GM10248 (cell line): ENCODE measurements around the gene TULP1.

Source experiments
- CTCF ChIA-PET: fragments of 300-600 bp; sonication (Branson Sonifier 250); formaldehyde crosslinking; extraction: SDS; loops from one replicate; lab custom pipeline; 2021; ENCODE audit warnings: antibody characterized with exemption; lab: Yijun Ruan, JAX
- POLR2A ChIA-PET: fragments of 350-650 bp; sonication (Branson Sonifier 250); formaldehyde crosslinking; extraction: SDS; loops from one replicate; lab custom pipeline; 2020; ENCODE audit warnings: antibody characterized with exemption; lab: Yijun Ruan, JAX
- DNase-seq: peaks from one replicate; pipeline ENCODE4 v3.0.0; 2012; ENCODE audit errors: extremely low spot score
- TF ChIP-seq, protein P1 (sequence below): IDR thresholded peaks from 2 replicates; pipeline ENCODE4 v1.5.1; 2012; ENCODE audit warnings: mild to moderate bottlenecking, low read depth; ENCODE audit errors: extremely low read depth, missing control alignments, control extremely low read depth

The TULP1 gene

GRCh38 chr6:35492974-35493284 lies 19.8 kb downstream of the TULP1 start:
- ChIA-PET POLR2A (no interaction called here), CTCF (no interaction called here)
- no peak for DNase-seq
- TF ChIP-seq, protein P1, sequence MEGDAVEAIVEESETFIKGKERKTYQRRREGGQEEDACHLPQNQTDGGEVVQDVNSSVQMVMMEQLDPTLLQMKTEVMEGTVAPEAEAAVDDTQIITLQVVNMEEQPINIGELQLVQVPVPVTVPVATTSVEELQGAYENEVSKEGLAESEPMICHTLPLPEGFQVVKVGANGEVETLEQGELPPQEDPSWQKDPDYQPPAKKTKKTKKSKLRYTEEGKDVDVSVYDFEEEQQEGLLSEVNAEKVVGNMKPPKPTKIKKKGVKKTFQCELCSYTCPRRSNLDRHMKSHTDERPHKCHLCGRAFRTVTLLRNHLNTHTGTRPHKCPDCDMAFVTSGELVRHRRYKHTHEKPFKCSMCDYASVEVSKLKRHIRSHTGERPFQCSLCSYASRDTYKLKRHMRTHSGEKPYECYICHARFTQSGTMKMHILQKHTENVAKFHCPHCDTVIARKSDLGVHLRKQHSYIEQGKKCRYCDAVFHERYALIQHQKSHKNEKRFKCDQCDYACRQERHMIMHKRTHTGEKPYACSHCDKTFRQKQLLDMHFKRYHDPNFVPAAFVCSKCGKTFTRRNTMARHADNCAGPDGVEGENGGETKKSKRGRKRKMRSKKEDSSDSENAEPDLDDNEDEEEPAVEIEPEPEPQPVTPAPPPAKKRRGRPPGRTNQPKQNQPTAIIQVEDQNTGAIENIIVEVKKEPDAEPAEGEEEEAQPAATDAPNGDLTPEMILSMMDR, result no peak

DNA sequence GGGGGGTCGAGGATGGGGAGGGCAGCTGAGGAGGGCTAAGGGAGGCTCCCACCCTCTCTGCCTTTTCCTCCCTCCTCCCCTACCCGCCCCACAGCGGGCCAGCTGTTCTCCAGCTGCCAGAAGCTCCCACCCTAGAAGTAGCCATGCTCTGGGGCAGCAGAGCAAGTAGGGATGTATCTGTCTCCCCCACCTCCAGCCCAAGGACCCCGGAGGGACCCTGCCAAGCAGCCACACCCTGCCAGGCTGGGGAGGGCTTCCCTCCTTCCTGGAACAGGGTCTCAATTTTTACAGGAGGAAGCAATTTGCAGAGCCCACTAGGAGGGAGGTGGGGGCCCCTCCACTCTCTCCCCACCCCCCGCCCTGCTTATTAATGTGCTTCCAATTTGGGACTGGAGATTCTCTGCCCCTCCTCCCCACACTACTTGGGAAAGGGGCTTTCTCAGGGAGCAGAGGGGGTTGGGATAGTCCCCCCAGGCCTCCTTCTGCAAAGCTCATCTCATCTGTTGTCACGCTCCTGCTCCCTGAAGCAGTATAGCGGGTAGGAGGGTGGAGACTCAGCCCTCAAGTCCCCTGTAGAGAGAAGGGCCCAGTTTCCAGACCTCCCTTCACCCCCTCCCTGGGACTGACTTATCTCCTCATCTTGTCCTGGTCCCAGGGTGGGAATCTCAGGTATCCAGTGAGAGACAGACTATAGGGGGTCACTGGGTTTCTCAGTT lies 20.3 kb downstream of the TULP1 start:
- TF ChIP-seq, protein P1, result no peak
- CTCF ChIA-PET, result no interaction called here
- POLR2A ChIA-PET, result interaction anchor here (1.2 kb wide), 1 partner anchor 15 kb away, joined by 5 read pairs; no protein-coding TSS in a partner anchor
- no peak for DNase-seq

DNA sequence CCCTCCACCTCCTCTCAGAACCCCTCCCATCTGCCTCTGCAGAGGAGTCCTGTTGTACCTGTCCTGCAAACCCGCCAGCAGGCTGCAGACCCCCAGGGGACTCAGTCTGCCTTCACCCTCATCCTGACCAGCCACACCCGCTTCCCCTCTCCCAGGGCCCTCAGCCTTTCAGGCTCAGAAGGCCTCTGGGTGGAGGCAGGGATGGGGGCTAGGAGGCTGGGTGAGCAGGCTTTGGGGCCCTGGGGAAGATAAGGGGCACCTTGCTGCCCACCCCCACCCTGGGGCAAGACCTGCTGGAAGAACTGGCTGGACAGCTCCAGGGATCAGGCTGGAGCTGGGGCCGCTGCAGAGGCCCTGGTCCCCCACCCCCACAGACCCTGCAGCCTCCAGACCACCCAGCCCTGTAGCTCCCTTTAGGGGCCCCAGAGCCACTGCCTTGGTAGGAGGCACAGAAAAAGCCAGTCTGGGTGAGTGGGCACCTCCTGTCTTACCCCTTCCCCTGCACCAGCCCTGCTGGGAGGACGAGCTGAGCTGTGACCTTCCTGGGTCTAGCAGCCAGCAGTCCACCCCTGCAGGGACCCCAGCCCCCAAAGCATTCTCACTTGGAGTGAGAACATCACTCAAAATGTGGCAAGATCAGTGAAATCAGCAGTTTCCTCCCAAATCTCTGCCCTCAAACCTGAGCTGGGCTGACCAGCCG lies 21.0 kb downstream of the TULP1 start:
- TF ChIP-seq, protein P1, result no peak
- DNase-seq, result no peak
- ChIA-PET POLR2A (interaction anchor here (1.2 kb wide), 1 partner anchor 14 kb away, joined by 5 read pairs; no protein-coding TSS in a partner anchor), CTCF (no interaction called here)

DNA sequence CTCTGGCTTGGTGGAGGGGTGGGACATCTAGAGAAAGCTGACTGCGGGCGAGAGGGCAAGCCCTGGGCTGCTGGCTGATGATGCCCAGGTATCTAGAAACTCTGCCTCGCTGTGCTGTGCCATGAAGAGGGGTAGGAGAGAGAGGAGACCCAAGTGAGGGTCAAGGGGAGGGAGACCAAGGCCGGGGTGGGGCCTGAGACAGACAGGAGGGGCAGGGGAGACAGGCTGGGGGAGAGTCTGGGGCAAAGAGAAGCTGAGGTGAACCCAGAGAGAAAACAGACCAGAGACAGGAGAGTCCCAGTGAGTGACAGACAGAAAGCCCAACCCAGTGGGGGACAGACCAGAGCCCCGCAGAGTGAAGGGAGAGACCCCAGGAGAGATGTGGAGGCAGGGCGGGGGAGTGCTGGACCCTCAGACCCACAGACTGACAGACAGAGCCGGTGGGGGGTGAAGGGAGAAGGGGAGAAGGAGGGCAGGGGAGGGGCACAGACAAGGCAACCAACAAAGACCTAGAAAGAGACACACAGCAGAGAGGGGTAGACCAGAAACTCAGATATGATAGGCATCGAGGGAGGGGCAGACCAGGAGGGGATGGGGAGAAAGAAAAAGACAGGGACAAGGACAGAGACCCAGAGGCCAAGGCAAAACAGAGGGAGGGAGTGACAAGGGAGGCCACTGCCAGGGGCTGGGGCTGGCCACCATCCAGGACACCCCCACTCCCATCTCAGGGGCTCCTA lies 21.7 kb downstream of the TULP1 start:
- POLR2A ChIA-PET, result no interaction called here

DNA sequence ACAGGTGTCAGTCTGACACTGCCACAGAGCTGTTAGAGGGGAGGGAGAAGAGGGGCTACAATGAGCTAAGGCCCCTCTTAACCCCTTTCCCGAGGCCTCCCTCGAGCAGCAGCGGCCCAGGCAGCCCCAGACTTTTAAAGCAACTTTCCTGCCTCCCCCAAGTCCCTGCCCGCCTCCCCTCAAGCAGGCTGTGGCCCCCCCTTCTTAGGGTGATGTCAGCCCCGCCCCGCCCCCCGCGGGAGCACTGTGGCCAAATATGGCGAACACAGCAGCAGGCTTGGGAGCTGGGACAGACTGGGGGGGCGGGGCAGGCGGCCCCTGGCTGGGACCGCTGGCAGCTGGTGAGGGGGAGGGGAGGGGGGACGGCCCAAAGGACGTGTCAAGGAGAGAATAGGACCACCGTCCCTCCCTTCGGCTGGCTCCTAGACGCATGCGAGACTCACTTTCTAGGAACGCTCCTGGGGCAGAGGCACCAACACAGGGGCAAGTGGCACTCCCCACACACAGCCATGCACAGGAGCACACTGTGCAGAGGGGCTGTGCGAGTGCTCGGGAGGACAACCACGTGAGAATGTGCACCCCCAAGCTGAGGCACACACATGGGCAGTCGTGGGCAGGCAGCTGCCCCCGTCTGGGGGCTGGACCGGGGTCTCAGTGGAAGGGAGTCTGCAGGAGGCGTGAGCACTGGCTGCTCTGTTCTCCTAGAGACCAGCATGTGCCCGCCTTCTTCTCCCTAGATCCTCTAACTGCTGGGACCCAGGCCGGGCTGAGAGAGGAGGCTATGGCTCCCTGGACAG lies 22.5 kb downstream of the TULP1 start:
- POLR2A ChIA-PET, result no interaction called here
- CTCF ChIA-PET, result no interaction called here
- TF ChIP-seq, protein P1, result no peak
- no peak for DNase-seq

More for the DNA sequence above, 21.7 kb downstream of the TULP1 start:
- CTCF ChIA-PET, result no interaction called here
- TF ChIP-seq, protein P1, result no peak
- DNase-seq, result no peak

GRCh38 chr6:35489066-35489465 lies 23.6 kb downstream of the TULP1 start:
- ChIA-PET POLR2A (no interaction called here), CTCF (interaction anchor here (1.0 kb wide), 1 partner anchor 10 kb away, joined by 3 read pairs; no protein-coding TSS in a partner anchor)
- DNase-seq, result no peak
- TF ChIP-seq, protein P1, result no peak
